NCI-H1092 (cell line): ENCODE data around the gene ASB18.

ENCODE experiments used
- DNase-seq: peaks from one replicate; lab custom pipeline; 2025; lab: John Stamatoyannopoulos, UW

ASB18 gene

GRCh38 chr2:236208019-236208926, 55.9 kb downstream of the ASB18 start:
- DNase-seq = no peak

DNA sequence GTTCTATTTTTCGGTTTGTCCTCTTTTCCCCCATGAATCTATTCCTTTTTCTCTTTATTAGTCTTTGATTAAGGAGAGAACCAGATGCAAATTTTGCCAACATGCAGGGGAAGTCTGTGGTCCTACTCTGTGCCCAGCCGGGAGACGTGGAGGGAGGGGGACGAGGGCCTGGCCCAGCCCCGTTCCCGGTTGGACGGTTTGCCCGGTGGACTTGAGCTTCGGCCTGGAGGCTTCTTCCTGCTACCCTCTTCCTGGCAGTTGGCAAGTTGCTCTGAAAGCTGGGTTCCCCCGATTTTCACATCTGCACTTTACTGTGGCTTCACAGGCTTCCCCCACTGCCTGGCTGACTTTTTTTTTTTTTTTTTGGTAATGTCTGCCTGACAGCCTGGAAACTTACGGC, 56.7 kb downstream of the ASB18 start:
- no peak for DNase-seq

DNA sequence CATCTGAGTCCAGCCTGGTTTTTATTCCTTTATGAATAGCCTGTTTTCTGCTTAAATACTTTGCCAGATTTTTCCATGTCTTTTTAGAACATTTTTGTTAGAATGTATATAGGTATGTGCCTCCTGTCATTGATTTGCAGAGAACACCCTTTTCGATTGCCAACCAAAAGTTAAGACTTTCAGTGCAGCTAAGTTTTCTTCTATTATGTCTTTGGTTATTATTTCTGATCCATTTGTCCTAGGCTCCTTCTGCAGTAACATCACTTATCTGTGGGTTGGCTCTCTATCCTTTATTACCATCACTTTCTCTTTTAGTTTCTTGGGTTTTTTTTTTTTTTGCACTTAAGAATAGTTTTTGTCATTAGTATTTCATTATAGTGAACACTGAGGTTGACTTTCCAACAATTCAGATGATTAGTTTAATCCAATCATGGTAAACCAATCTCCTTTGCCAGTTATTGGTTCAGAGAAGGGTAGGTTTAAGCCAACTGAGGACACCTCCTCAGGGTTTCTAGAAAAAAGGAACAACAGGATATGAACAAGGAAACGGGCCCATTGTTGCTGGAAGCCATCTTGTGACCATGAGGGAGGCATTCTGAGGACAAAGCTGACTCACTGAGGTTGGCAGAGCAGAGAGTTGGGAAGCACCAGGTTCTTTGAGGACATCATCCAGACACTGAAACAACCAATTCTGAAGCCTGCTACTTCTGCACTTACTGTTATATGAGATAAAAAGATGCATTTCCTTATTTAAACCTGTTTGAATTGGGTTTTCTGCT, 58.1 kb downstream of the ASB18 start:
- no peak for DNase-seq

GRCh38 chr2:236204953-236205352, 59.3 kb downstream of the ASB18 start:
- DNase-seq = no peak

- no peak for DNase-seq
These were observed 63.8 kb downstream of the ASB18 start for GRCh38 chr2:236200378-236200777.

GRCh38 chr2:236196366-236196765, 67.8 kb downstream of the ASB18 start:
- no peak for DNase-seq

GRCh38 chr2:236195726-236196125, 68.5 kb downstream of the ASB18 start:
- no peak for DNase-seq

- no peak for DNase-seq
These were observed 69.4 kb downstream of the ASB18 start for GRCh38 chr2:236194786-236195185.

GRCh38 chr2:236193026-236193425, 71.2 kb downstream of the ASB18 start:
- no peak for DNase-seq

- DNase-seq = no peak
These were observed 73.5 kb downstream of the ASB18 start for GRCh38 chr2:236190674-236191073.

GRCh38 chr2:236184701-236185100, 79.5 kb downstream of the ASB18 start:
- DNase-seq = no peak

DNA sequence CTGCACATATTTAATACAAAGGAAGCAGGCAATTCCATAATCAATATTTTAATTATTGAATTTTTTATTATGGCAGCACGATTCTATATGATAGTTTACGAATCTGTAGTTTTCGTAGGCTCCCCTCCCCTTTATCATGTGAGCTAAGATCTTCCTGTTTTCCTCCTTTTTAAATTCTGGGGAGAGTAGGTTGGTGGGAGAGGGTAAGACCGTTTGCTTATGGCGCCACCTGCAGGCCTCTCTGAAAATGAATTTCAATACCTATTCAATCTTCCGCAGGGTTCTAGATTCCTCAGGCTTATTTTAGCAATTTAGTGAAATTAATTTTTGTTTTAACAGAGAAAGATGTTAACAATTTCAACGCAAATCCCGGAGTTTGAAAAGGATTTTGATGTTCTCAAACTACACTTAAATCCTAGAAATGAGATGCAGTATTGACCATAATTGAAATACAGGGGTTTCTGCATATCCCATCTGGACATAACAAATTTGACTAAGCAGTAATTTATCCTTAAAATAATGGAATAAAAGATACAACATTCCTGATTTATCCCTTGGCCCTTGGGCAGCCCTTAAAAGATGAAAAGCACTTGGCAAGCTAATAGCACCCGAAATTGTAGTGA, 83.3 kb downstream of the ASB18 start:
- no peak for DNase-seq

DNA sequence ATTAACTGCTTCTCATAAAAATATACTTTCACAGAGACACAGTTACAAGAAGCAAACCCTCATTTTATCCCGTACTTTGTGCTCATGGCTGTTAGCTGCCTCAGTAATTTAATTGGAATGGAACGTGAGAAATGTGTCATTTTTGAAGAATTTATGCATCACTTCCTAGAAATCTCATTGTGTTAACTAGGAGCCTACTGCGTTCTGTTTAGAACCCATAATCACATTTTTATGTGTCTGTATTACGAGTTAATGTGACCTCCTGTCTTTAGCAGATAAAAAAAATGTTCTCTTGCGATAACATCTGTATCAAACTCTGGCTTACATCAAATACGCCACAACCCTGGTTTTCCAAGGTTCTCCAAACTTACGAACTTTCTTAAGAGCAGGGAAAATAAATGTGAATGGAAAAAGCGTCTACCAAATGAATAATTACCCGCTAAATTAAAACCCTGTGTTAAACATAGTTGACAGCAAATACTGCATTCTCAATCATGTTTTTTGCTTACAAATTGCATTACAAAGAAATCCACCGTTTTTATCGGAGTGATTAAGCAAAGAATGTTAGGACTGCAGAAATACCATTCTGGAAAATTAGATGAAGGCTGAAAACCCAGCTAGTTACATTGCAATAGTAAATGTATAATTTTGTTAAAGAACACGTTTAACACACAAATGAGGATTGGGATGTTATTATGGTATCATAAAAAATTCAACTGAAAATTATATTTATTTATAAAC, 84.0 kb downstream of the ASB18 start:
- DNase-seq = no peak

DNA sequence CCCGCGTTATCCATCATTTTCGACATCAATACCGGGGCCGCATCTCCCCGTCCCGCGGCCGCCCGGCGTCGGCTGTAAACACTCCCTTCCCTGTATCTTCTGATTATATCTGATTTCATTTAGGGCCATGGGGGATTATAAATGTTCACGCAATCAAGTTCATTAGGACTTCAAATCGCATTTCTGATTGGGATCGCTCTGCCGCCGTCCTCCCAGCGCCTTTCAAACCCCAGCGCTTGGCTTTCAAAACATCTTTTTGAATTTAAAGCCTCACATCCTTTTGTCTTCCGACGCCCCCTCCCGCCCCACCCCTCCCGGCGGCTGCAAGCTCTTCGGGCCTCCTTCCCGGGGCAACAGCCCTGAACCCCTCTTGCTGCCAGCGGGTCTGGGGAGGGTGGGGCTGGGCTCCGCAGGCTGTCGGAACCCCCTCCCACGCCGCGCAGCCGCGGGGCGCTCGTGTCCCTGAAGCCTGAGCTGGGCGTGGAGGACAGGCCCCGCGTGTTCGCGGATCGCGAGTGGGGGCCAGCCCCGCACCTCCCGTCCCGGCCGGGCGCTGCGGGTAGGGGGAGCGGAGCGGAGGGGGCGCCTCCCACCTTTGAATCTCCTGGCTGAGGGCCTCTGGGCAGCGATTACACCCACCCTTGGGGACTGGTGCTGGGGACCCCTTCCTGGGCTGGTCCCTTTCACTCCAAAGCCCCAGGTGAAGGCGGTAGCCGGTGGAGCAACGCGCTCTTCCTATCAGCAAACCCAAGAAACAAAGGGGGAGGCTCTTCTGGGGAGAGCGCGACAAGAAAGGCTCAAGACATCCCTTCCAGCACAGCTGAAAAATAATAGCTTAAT, 84.8 kb downstream of the ASB18 start:
- no peak for DNase-seq

DNA sequence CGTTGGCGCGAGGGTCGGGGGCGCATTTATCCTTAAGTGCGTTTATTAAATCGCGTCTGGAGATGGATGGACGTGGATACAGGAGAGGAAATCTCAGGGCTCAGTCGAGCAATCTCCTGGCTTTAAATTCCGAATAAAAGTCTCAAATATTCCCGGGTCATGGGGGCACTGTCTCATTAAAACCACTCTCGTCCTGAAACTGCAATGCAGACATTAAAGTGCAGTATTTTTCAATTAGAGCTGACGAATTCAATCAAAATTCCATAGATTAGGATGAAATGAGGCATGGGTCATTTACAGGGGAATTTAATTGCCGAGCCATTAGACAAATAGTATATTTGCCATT, 85.3 kb downstream of the ASB18 start:
- DNase-seq = no peak

GRCh38 chr2:236177967-236178889, 86.0 kb downstream of the ASB18 start:
- DNase-seq = peak; percentile 29

DNA sequence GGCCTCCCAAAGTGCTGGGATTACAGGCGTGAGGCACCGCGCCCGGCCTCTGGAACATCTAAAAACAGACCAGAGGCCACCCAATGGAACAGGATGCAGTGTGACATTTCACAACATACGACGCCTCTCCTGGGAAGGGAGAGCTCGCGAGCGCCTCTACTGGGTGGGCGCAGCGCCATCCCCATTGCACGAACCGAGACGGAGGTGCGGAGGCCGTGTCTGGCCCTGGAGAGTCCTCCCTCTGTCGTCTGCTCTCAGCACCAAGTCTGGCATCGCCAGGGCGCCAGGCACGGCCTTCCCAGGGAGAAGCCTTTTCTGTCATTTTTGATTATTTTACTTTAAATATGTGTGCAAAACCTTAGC, 86.6 kb downstream of the ASB18 start:
- DNase-seq = peak; percentile 39

GRCh38 chr2:236176951-236177350, 87.3 kb downstream of the ASB18 start:
- DNase-seq = no peak

DNA sequence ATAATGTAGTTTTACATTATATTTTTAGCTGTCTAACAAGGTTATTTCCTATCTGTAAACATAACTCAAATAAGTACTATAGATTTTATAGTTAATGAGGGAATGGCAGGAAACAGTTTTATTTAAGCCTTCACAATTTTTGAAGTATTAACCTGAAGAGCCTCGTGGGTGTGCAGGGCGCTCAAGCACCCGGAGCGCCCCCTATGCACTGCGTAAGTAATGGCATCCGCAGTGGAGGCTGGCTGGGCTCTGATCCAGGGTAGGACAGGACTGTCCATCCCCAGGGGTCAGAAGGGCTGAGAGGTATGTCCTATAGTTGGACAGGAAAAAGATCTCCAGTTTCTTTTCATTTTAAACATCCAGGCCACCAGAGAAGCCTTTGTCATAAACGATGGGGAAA, 87.8 kb downstream of the ASB18 start:
- no peak for DNase-seq

GRCh38 chr2:236175548-236176150, 88.6 kb downstream of the ASB18 start:
- no peak for DNase-seq
